Neural cell (in vitro differentiated cells): ENCODE results near the gene CCDC69.

Source experiments
- EP300 ChIP-seq: fragments of 450-650 bp; conservative IDR thresholded peaks from 2 replicates; pipeline ENCODE4 v1.6.1; 2014; ENCODE audit warnings: antibody characterized with exemption, mild to moderate bottlenecking, moderate library complexity; ENCODE audit not compliant: poor library complexity, severe bottlenecking
- POLR2AphosphoS5 ChIP-seq: IDR thresholded peaks from 2 replicates; pipeline ENCODE4 v1.6.1; 2012

DNA sequence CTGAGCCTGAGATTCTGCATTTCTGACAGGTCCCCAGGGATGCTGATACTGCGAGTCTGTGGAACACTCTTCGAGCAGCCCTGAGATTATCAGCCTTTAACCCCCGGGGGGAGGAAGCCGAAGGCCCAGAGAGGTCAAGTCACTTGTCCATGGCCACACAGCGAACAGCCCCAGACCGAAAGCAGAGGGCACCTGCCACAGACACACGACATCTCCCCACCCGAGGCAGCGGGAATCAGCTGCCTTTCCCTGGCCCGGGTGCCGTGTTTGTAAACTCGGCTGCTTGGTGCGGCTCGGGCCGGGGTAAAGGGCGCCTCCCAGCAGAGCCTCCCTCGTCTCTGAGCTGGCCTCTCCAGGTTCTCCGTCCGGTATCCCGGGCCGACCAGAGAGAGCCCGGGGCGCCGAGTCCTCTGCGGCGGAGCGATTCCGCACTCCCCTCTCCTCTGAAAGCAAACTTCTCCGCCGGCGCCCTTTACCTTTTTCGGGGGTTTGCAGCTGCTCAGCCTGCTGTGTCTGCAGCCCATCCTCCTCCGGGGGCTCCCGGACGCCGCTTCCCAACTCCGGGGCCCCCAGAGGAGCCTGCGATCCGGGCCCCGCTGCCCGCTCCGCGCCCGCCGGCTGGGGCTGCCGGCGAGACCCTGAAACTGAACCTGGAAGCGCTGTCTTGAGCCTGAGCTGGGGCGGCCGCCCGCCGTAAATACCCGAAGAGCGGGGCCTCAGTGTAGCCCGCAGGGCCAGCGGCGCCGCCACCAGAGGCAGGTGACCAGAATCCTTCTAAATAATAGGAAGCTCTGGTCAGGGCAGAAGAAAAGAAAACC lies at the start of gene CCDC69:
- TF ChIP-seq POLR2AphosphoS5 (no peak), EP300 (no peak)
